Measurements from ENCODE around the gene RIF1. TPM values are rescaled to one million over a fixed set of nuclear protein-coding genes. Genes with fewer than 3 reads are reported as not detected.
A peak's percentile ranks its signal among the peaks of the same experiment; 100 is the strongest.

The RIF1 gene
- total and polyA plus RNA-seq, 9 of the 15 experiments (the other 6 are each of a cell fraction or from before 2014, with no cell fraction given): 11.0 to 109 (median 44.2) TPM

DNA sequence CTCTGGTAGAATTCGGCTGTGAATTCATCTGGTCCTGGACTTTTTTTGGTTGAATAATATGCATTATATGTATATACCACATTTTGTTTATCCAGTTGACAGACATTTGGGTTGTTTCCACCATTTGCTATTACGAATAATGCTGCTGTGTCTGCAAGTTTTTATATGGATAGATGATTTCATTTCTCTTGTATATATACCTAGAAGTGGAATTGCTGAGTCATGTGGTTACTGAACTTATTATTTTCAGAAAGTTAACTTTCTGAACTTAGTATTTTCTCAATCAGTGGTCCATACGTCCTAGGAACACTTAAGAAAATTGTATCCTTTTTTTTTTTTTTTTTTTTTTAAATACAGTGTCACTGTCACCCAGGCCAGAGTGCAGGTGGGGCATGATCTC is 63.3 kb downstream of the RIF1 start:
- ChIA-PET CTCF (ENCODE audit: low intra/inter-chr PET ratio) (no interaction called here), POLR2A (interaction anchor here (1.0 kb wide), 1 partner anchor 16 kb away, joined by 3 read pairs; no protein-coding TSS in a partner anchor)
- Histone ChIP-seq H3K36me3 (ENCODE audit: control insufficient read depth, insufficient read depth, low read length) (peaks cover 84% of the 10 kb centered on the region), H3K9ac (ENCODE audit: insufficient read depth in 1 of 2, low read depth in 2 of 2, low read length in 2 of 2) (no peak overlapping the region), H3K4me3 (no peak overlapping the region), H3K27ac (ENCODE audit: extremely low read depth, low read depth, low read length) (no peak overlapping the region), H3K79me2 (ENCODE audit: control insufficient read depth, insufficient read depth, low read length) (peaks cover 19% of the 10 kb centered on the region; the same call in 2 of the 3 replicates), H3K9me3 (replicated peaks; ENCODE audit: control insufficient read depth, insufficient read depth, low read depth, low read length) (no peaks in the 10 kb centered on the region), H3K4me1 (replicated peaks in 1 of 2; ENCODE audit: control insufficient read depth in 2 of 2, insufficient read depth in 2 of 2, low read length in 2 of 2) (no peaks in the 10 kb centered on the region), H3K9me1 (ENCODE audit: control insufficient read depth, insufficient read depth, low read length) (no peaks in the 10 kb centered on the region), H2AFZ (ENCODE audit: low read depth, low read length) (no peak overlapping the region), H4K20me1 (replicated peaks; ENCODE audit: control insufficient read depth, insufficient read depth, low read length) (no peaks in the 10 kb centered on the region), H3K27me3 (ENCODE audit: control insufficient read depth in 2 of 2, insufficient read depth in 2 of 2, low read length in 2 of 2) (no peaks in the 10 kb centered on the region), H3K4me2 (ENCODE audit: insufficient read depth, low read length) (no peak overlapping the region)
- no peak for FAIRE-seq
- BruUV-seq (replicated peaks): no TSS peak
- in situ Hi-C loops (cut with MboI) (no loop called here), intact Hi-C loops (cut with micrococcal nuclease) (no loop called here)
- TF ChIP-seq C11orf30 (IDR thresholded peaks at IDR 0.05; ENCODE audit: low read depth) (peak; percentile 84), GATA2 (CRISPR knock-in tag; IDR thresholded peaks at IDR 0.05) (no peak), NFE2 (IDR thresholded peaks at IDR 0.05; ENCODE audit: low read depth) (peak; percentile 61; the same call in 1 of the 2 replicates), MAFG (tag; conservative IDR thresholded peaks at IDR 0.05) (peak; percentile 87), MAFF (IDR thresholded peaks at IDR 0.05; ENCODE audit: low read length) (peak; percentile 86), NFE2L1 (tag; IDR thresholded peaks at IDR 0.05; ENCODE audit: borderline replicate concordance, low read depth) (peak; percentile 61), ZNF316 (IDR thresholded peaks at IDR 0.05) (peak; percentile 94), GTF2F1 (IDR thresholded peaks at IDR 0.05; ENCODE audit: low read depth, low read length) (no peak), MAFK (IDR thresholded peaks at IDR 0.05; ENCODE audit: low read length) (peak; percentile 82), ELF4 (CRISPR knock-in tag; IDR thresholded peaks at IDR 0.05) (no peak)
- TF ChIP-seq, protein P1, sequence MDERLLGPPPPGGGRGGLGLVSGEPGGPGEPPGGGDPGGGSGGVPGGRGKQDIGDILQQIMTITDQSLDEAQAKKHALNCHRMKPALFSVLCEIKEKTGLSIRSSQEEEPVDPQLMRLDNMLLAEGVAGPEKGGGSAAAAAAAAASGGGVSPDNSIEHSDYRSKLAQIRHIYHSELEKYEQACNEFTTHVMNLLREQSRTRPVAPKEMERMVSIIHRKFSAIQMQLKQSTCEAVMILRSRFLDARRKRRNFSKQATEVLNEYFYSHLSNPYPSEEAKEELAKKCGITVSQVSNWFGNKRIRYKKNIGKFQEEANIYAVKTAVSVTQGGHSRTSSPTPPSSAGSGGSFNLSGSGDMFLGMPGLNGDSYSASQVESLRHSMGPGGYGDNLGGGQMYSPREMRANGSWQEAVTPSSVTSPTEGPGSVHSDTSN (CRISPR knock-in tag; IDR thresholded peaks at IDR 0.05; ENCODE audit: low read depth): no peak
- TF ChIP-seq, protein P1 (tag; conservative IDR thresholded peaks at IDR 0.05; ENCODE audit: low read depth): no peak
- WGBS (ENCODE audit: insufficient coverage, low coverage, missing lambda C conversion rate): 96% methylated on average over 3 of the region's 3 CpGs
- no peak for DNase-seq (ENCODE audit: extremely low read depth in 1 of 4, low spot score in 3 of 4)
- ATAC-seq: peak; percentile 35; the same call in 1 of the 3 replicates

Measured in K562 (cell line).